ENCODE measurements around the gene ENO3.

Gene ENO3

GRCh38 chr17:4951486-4951885 is 567 bp downstream of the ENO3 start:
- DNase-seq: no peak

GRCh38 chr17:4953451-4953961 is 2.6 kb downstream of the ENO3 start:
- no peak for DNase-seq

GRCh38 chr17:4955091-4955490 is 4.2 kb downstream of the ENO3 start:
- DNase-seq: no peak

- DNase-seq: peak; percentile 74
Measured at GRCh38 chr17:4956493-4957061, 5.7 kb downstream of the ENO3 start.

GRCh38 chr17:4958102-4958501 is 7.2 kb downstream of the ENO3 start:
- no peak for DNase-seq

GRCh38 chr17:4959261-4959965 is 8.5 kb downstream of the ENO3 start:
- no peak for DNase-seq

GRCh38 chr17:4960279-4960922 is 9.5 kb downstream of the ENO3 start:
- DNase-seq: no peak

GRCh38 chr17:4965311-4965986 is 14.5 kb downstream of the ENO3 start:
- no peak for DNase-seq

- peak; percentile 90 for DNase-seq
Measured at GRCh38 chr17:4966844-4967538, 16.1 kb downstream of the ENO3 start.

GRCh38 chr17:4967539-4968485 is 16.9 kb downstream of the ENO3 start, which contains the start of gene SPAG7:
SPAG7 (minus strand) TSS chr17:4967817; CDS start chr17:4967804, 13 bp downstream.
- peak; percentile 96 for DNase-seq

GRCh38 chr17:4968486-4969046 is 17.6 kb downstream of the ENO3 start:
- peak; percentile 66 for DNase-seq

- DNase-seq: peak; percentile 71
Measured at GRCh38 chr17:4969047-4969550, 18.2 kb downstream of the ENO3 start.

GRCh38 chr17:4969551-4970173 is 18.7 kb downstream of the ENO3 start:
- peak; percentile 64 for DNase-seq

GRCh38 chr17:4970273-4970672 is 19.4 kb downstream of the ENO3 start:
- no peak for DNase-seq

- no peak for DNase-seq
Measured at GRCh38 chr17:4971826-4972225, 20.9 kb downstream of the ENO3 start.

GRCh38 chr17:4972322-4972721 is 21.4 kb downstream of the ENO3 start:
- DNase-seq: no peak

- no peak for DNase-seq
Measured at GRCh38 chr17:4972752-4973151, 21.8 kb downstream of the ENO3 start.

GRCh38 chr17:4973256-4974114 is 22.6 kb downstream of the ENO3 start:
- no peak for DNase-seq

- no peak for DNase-seq
Measured at GRCh38 chr17:4974115-4974670, 23.3 kb downstream of the ENO3 start.

Measured in stimulated activated CD8-positive, alpha-beta memory T cell treated with anti-CD3 and anti-CD28 coated beads, Interleukin-4, amount 100 ng/mL, for 48 hours (primary cell).